ENCODE data around the gene CD82.
A peak's percentile ranks its signal among the peaks of the same experiment; 100 is the strongest.

Gene CD82, protein sequence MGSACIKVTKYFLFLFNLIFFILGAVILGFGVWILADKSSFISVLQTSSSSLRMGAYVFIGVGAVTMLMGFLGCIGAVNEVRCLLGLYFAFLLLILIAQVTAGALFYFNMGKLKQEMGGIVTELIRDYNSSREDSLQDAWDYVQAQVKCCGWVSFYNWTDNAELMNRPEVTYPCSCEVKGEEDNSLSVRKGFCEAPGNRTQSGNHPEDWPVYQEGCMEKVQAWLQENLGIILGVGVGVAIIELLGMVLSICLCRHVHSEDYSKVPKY

DNA sequence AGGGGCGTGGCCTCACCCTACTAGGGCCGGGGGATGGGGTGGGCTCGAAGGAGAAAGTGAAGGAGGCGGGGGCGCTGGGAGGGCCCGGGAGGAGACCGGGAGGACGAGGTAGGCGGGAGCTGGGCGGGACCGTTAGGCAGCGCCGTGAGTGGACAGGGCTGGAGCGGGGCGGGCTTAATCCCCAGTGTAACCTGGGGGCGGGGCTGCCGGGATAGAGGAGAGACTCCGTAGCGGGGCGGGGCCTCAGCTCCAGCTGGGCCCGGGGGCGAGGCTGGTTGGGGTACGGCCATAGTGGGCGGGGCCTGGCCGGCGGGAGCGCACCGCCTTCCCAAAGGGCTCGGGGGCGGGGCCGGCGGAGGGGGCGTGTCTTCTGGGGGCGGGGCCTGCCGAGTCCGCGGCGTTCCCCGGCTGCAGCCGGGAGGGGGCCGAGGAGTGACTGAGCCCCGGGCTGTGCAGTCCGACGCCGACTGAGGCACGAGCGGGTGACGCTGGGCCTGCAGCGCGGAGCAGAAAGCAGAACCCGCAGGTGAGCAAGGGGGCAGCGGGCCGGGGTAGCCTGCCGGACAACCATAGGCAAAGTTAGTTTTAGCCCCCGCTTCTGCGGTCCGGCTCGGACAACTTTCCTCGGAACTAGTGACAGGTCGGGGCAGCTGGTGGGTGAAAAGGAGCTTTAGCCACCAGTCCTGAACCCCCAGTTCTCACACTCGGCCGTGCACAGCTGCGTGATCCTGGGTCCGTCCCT is at the start of gene CD82:
Gene CD82 (plus strand): TSS at position 453 of the 742 bp plus-strand sequence. CDS start 29,000 bp downstream, outside the sequence.
- peak; percentile 88 for DNase-seq (ENCODE audit: low read depth, low spot score)

DNA sequence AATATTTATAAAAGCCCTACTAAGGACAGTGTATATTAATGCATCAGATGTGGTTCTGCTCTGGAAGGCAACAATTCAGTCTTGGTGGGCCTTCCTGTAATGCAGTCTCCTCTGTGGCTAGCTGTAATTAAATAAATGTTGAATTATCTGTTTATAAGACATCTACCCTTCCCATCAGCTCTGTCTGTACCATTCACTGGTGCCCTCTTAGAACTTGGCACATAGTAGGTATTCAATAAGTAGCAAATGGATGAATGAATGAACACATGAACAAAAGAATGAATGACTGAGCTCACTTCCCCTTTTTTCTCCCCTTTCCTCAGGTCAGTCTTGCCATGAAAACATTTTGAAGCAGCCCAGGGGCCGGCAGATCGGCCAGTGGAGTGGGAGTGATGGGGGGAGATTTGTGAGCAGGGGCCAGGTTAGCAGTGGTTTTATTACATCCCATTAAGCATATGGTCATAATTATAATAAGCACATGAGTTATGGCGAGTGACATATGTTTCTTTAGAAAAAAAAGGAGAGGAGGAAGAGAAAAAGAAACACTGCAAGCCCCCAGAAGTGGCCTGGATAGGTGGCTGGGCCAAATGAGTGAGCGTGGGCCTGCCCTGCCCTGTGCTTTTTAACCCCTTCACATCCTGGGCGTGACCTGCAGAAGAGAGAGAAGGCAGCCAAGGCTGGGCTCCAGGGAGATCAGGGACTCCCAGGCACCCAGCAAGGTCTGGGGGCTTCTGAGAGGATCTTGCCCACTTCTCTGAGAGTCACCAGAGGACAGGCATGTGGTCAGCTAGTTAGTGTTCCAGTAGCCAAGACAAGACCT is 48.6 kb upstream of the CD82 start:
- DNase-seq (ENCODE audit: low read depth, low spot score), result no peak

DNA sequence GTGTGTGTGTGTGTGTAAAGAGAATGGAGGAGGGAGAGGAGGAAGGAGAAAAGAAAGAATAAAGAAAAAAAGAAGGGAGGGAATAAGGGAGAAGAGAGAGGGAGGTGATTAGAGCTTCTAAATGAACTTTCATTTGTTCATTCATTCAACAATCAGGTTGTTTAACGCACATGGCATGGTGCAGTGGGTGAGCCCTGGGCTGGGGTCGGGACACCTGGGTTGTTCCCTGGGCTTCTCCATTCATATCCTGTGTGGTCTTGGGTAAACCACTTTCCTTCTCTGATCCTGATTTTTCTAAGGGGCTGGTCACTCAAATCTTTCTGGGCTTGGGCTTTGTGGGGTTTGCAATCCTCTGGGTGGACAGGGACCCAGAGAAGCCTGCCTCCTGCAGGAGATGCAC is 47.9 kb upstream of the CD82 start:
- DNase-seq (ENCODE audit: low read depth, low spot score), result no peak

DNA sequence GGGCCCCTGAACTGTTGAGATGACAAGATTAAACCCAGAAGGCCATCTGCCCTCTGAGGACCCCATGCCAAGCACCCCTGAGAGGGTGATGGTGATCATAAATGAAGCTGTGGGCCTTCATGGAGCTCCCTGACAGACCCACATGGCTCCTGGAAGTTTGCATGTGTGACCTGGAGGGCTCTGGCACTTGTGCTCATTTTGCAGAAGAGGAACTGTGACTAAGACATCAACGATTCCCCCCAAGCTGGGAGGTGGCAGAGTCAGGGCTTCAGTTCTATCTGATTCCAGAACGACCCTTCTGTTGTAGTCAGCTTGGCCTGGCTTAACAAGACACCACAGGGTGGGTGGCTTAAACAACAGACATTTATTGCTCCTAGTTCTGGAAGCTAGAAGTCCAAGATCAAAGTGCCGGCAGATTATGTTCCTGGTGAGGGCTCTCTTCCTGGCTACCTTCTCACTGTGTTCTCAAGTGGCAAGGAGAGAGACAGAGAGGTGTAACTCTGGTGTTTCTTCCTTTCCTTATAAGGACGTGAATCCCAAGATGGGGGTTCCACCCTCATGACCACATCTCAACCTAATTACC is 46.4 kb upstream of the CD82 start:
- no peak for DNase-seq (ENCODE audit: low read depth, low spot score)

DNA sequence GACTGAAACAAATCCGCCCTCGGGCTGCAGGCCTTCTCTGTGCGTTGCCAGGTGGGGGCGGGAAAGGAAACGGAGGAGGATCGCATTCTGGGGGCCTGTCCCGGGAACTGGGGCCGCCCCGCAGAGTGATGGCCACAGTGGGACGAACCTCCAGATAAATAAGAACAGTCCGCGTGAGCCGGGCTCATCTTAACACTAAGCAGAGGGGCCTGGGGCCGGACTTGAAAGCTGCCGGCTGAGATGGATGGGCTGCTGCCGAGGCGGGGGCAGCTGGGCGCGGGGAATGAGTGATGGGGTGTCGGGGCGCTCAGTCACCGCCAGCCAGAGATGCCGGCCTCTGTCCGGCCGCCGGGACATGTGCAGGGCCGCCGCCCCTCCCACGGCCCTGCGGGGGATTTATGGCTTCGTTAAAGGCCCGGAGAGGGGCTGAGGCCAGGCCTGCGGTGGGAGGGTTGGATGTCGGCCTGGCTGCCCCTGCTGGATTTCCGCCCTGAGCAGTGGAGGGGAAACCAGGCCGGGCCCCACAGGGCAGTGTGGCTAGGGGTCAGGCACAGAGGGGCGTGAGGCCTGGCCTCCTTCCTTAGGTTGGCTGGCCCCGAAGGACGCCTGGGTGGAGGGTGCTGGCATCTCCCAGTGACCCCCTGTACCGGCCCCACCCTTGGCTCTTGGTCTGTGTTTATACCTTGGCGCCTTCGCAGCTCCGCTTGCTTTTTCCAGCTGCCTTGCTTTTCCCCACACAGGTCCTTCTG is 45.3 kb upstream of the CD82 start:
- DNase-seq (ENCODE audit: low read depth, low spot score), result no peak

DNA sequence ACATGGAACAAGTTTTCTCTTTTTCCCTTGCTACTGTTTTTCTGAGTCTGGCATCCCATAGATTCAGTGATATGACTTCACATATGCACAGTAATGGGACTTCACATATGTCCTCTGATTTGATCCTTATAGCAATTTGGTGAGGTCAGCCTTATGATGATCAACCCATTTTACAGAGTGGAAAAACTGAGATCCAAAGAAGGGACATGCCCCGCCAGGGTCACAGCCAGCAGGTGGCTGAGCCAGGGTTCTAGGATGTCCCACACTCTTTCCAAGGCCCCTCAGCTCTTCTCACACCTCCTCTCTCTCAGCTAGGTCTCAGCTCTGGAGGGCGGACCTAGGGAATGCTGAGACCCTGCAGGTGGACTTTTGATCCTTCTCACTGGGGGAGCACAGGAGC is 44.3 kb upstream of the CD82 start:
- DNase-seq (ENCODE audit: low read depth, low spot score), result no peak

DNA sequence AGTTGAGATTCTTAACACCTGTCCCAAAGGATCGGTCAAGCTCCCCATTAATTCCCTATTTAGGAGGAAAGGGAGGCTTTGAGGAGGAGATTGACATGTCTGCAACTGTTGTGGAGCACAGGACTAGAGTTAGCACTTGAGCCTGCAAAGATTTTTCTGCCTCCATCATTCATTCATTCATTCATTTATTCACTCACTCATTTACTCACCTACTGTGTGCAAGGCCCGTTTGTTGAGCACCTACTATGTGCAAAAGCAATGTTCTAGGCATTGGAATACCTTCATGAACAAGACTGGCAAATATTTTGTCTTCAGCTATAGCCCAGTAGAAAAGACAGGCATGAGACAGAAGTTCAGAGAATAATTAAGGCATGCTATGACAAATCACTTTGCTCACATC is 43.2 kb upstream of the CD82 start:
- no peak for DNase-seq (ENCODE audit: low read depth, low spot score)

DNA sequence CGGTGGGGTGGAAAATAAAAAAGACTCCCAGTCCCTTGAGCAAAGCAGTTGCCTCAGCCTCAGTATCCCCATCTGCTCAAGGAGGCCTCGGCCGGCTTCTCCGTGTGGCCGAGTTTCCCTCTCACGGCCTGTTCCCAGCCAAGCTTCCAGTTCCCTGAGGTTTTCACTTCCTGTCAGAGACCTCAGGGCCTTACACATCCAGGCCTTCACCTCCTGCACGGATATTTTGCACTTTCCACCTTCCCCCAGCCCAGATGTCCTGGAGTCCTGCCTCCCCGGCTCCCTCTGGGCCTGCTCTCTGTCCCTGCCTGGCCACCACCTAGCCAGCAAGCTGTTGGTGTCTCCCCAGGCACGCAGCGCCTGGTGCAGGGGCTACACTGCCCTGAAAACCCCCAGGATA is 41.1 kb upstream of the CD82 start:
- no peak for DNase-seq (ENCODE audit: low read depth, low spot score)

DNA sequence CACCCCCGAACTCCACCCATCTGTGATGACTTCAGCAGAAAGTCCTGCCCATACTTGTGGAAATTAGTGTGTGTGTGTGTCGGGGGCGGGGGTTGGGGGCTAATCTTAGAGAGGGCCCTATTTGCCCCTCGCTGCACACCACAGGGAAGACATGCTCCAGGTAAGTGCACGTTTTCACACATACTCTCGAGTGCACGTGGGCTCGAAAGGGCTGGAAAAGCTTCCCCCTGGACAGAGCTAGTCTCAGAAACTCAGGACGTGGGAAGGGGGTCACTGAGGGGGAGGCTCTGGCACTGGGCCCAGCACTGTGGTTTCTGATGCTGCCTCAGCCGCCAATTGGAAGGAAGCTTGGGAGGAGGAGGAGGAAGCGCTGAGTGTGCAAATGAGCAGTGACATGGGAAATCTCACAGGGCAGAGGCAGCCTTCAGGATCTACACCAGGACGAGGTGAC is 40.7 kb upstream of the CD82 start:
- DNase-seq (ENCODE audit: low read depth, low spot score), result no peak

DNA sequence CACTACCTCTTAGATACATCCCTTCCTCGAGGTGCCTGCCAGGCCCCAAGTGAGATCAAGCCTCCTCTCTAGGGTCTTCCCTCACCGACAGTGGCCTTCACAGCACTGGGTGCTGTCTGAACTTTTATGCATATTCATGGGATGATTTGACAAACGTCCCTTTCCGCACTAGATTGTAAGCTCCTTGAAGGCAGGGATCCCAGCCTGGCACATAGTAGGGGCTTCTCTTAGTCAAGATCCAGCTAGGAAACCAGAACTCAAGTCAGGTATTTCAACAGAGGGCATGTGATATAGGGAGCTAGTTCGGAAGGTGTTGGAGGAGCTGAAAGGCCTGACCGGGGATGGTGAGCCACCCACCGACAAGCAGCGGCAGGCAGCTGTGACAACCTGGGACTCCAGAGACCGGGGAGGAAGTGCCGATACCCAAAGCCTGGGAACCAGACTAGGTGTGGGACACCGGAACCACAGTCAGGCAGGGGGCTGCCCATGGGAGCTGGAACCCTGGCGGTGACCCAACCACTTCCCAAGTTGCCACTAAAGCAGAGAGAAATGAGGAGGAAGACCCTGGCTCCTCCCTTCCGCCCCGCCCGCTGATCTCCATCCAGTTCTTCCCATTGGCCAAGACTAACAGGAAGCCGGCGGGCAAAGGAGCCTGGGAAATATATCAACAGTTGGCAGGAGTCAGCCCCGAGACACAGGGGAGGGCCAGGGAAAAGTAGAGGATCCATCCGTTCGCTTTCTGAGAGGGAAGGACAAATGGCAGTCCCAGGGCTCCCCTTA is 39.8 kb upstream of the CD82 start:
- DNase-seq (ENCODE audit: low read depth, low spot score), result no peak

DNA sequence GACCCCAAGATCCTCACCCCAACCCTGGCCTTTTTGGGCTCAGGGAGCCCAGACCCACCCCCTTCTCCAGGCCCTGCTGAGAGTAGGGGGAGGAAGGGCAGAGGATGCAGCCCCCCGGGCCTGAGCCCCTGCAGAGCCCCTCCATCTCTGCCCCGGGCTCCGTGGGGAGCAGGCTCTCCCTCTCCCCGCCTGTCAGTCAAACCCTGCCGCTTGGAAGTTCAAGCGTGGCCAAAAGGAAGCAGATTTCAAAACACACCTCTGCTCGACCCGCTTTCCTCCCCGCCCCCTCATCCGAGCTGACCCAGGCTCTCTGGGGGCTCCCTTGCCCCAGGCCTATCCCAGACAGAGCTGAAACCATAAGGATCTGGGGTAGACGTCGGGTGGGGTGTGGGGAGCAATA is 39.0 kb upstream of the CD82 start:
- no peak for DNase-seq (ENCODE audit: low read depth, low spot score)

DNA sequence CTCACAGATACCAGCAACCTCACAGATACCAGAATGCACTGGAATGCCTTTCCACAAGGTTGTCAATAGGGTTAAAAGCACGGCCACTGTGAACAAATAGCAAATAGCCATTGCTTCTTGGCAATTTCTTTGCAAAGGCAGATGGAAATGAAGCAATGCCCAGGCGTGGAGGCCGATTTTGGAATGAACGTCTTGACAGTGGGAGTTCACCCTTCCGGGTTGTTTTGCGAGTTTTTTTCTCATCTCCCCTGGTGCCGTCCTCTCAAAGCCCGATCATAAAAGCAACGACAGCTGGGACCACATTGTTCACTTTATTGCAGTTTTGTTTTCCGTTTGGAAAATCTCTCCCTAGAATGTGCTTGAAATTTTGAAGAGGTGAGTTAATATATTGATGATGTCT is 38.0 kb upstream of the CD82 start:
- DNase-seq (ENCODE audit: low read depth, low spot score), result no peak

DNA sequence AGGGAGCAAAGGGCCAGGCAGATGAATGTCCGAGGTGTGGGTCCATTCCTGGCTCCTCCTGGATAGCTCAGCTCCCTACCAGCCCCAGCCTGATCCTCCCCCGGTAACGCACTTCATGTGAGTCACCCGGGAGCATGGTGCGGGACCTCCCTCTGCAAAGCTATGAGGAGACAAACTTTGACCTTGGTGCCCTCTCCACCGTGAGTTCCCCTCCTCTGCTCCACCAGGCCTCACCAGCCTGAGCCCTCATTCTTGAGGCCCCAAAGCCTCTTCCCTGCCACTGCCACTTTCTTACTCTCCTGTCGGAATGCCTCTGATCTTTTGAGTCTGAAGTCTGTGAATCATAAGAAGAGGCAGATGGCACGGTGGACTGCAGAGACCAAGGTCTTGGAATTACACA is 37.4 kb upstream of the CD82 start:
- no peak for DNase-seq (ENCODE audit: low read depth, low spot score)

DNA sequence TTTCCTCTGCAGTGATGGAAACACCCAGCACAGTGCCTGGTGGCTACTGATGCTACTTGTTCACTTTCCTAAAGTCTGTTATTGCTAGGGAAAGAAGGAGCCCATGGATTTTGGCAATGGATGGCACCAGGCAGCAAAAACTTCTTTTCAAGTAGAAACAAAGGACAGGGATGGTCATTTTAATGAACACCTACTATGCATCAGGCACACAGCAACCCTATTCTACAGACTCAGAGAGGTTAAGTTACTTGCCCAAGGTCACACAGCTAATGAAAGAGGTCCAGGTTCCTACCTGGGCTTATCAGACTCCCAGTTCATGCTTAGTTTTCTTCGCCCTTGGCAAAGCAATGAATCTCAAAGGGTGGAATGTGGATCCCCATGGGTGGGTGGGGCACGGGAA is 36.9 kb upstream of the CD82 start:
- DNase-seq (ENCODE audit: low read depth, low spot score), result no peak

DNA sequence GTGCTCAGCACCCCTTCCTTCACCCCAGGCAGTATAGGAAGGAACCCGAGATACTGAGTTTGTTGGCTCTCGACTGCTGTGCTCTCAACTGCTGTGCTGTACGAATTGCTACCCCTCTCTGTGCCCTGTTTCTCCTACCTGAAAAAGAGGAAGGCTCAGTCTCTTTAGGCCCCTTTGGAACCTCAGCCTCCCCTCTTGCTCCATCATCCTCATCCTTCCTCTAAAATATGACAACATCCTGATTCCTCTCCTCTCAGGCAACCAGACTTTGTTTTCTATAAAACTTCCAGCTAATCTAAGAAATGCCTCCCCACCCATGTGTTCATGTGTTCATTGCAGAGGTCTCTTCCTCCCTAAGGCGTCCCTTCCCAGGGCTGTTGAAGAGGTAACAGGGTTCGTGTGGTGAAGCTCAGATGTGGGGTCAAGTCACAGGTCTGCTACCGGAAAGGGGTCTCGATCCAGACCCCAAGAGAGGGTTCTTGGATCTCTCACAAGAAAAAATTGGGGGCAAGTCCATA is 35.5 kb upstream of the CD82 start:
- DNase-seq (ENCODE audit: low read depth, low spot score), result no peak

DNA sequence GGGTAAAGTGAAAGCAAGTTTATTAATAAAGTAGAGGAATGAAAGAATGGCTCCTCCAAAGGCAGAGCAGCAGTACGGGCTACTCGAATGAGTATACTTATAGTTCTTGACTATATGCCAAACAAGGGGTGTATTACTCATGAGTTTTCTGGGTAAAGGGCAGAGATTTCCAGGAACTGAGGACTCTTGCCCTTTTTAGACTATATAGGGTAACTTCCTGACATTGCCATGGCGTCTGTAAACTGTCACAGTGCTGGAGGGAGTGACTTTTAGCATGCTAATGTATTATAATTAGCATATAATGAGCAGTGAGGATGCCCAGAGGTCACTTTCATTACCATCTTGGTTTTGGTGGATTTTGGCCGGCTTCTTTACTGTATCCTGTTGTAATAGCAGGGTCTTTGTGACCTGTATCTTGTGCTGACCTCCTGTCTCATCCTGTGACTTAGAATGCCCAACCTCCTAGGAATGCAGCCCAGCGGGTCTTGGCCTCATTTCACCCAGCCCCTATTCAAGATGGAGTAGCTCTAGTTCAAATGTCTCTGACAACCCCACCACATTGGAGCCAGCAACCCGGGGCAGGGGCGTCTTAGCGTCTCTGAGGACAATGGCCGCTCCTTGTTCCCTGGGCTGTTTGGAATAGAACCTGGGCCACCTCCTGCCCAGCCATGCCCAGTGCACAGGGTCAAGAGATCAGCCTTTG is 34.9 kb upstream of the CD82 start:
- no peak for DNase-seq (ENCODE audit: low read depth, low spot score)

DNA sequence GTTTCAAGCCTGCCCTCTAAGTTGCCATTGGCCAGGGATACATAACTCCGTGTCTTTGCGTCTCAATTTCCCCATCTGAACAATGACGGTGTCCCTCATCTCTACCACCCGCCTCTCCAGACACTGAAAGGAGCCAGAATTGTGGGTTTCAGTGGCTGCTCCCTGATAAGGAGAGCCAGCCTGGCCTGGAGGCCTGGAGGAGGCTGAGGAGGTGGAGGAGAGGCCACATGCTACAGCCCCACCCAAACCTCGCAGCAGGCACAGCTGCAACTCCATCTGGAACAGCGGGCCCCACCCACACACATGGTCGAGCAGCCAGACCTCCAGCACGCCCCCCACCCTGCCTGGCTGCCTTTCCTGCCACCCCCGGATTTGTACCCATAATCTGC is 34.4 kb upstream of the CD82 start:
- no peak for DNase-seq (ENCODE audit: low read depth, low spot score)

DNA sequence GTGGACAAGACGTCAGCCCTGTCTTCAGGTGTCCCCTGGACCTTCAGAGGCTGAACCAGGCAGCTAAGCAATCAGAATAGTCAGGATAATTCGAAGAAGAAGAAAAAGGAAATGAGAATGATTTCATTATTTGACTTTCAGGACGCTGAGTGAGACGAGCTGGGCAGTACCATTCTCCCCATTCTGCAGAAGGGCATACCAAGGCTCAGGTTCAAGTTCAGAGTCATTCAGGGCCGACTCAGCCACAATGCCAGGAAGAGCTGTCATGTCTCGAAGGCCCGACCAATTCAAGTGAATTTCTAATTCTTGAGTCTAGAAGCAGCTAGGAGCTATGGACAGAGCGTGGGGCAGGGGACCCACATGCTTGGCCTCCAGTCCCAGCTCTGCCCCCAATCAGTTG is 33.8 kb upstream of the CD82 start:
- no peak for DNase-seq (ENCODE audit: low read depth, low spot score)

DNA sequence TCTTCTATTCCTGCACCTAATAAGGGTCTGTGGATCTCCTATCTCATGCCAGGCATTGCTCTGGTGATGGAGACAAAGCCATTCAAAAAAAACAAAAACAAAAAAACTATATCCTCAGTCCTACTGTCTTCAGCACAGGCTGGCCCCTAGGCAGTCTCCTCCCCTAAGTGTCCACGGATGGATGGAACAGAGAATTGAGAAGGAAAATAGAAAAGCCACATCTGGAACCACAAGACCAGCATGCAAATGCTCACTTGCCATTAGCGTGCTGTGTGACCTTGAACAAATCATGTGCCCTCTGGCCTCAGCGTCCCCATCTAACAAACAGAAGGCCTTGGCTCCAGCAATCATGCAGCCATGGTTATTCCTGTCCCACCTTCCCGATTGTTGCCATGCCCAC is 32.7 kb upstream of the CD82 start:
- DNase-seq (ENCODE audit: low read depth, low spot score), result no peak
